ENCODE measurements around the gene PNKD. TPM values are rescaled to one million over a fixed set of nuclear protein-coding genes. Genes with fewer than 3 reads are reported as not detected.

PNKD gene
- total RNA-seq, 4 donors from 2014 or later: 40.3 to 74.1 (median 56.5) TPM

DNA sequence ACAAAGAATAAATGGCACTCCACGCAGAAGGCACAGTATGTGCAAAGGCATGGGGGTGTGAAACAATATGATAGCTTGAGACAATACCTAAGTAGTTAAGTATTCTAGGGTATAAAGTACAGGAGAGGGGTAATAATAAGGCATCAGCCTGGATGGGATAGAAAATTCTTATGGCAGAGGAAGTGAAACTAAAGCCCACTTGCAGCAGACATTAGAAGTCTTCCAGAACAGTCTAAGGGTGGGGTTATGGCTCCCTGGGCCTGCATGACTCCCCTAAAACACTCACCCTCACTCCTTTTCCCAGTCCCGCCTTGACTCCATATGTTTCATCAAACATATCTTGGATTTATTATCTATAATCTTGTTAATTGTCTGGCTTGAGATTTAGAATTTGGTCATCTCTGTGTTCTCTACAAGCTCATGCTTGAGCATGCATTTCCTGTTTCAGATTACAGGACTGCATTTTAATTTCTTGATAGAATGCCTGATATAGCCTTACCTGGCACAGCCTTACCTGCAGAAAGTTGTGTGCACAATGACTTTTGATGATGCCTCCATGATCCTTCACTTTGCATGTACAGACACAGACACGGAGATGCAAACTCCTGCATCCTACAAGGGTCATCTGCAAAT lies 50.5 kb downstream of the PNKD start:
- H3K4me1 ChIP-seq: peaks cover 17 to 29% (median 26%) of the 10 kb centered on the region in 4 donors
- intact Hi-C loops (cut with DNase I): loop anchor here (5.0 kb wide), 1 partner anchor 41 kb away; no protein-coding TSS in a partner anchor
- H3K27ac ChIP-seq (replicated peaks in 1 of 4): no peak overlapping the region
- no peak for TF ChIP-seq POLR2AphosphoS5 (IDR thresholded peaks at IDR 0.05)
- TF ChIP-seq POLR2A (IDR thresholded peaks at IDR 0.05; ENCODE audit: low read depth): no peak
- TF ChIP-seq, protein P1, sequence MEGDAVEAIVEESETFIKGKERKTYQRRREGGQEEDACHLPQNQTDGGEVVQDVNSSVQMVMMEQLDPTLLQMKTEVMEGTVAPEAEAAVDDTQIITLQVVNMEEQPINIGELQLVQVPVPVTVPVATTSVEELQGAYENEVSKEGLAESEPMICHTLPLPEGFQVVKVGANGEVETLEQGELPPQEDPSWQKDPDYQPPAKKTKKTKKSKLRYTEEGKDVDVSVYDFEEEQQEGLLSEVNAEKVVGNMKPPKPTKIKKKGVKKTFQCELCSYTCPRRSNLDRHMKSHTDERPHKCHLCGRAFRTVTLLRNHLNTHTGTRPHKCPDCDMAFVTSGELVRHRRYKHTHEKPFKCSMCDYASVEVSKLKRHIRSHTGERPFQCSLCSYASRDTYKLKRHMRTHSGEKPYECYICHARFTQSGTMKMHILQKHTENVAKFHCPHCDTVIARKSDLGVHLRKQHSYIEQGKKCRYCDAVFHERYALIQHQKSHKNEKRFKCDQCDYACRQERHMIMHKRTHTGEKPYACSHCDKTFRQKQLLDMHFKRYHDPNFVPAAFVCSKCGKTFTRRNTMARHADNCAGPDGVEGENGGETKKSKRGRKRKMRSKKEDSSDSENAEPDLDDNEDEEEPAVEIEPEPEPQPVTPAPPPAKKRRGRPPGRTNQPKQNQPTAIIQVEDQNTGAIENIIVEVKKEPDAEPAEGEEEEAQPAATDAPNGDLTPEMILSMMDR (IDR thresholded peaks at IDR 0.05): no peak
- TF ChIP-seq EP300 (IDR thresholded peaks at IDR 0.05): no peak
- DNase-seq (ENCODE audit: extremely low spot score): no peak
- no peaks in the 10 kb centered on the region for H3K9me3 ChIP-seq
- H3K36me3 ChIP-seq: no peaks in the 10 kb centered on the region
- H3K27me3 ChIP-seq: no peaks in the 10 kb centered on the region
- no peak overlapping the region for H3K4me3 ChIP-seq
- 94% methylated on average over 3 of the region's 3 CpGs for WGBS

GRCh38 chr2:218322768-218323525 lies 52.6 kb downstream of the PNKD start:
- no peak for DNase-seq (ENCODE audit: extremely low spot score)
- peak overlapping the region; percentile 67 to 83 (median 76) for H3K27ac ChIP-seq (replicated peaks in 1 of 4)
- no peaks in the 10 kb centered on the region for H3K27me3 ChIP-seq
- H3K4me1 ChIP-seq: peaks cover 17 to 31% (median 26%) of the 10 kb centered on the region in 4 donors
- TF ChIP-seq POLR2AphosphoS5 (IDR thresholded peaks at IDR 0.05) (no peak), EP300 (IDR thresholded peaks at IDR 0.05) (no peak), POLR2A (IDR thresholded peaks at IDR 0.05; ENCODE audit: low read depth) (no peak)
- TF ChIP-seq, protein P1 (IDR thresholded peaks at IDR 0.05): no peak
- H3K4me3 ChIP-seq: peak overlapping the region; percentile 79 to 94 (median 82)
- H3K9me3 ChIP-seq: no peaks in the 10 kb centered on the region
- intact Hi-C loops (cut with DNase I): loop anchor here (5.0 kb wide), 1 partner anchor 39 kb away; no protein-coding TSS in a partner anchor
- WGBS: under 1% methylated on average over 24 of the region's 69 CpGs
- no peaks in the 10 kb centered on the region for H3K36me3 ChIP-seq

DNA sequence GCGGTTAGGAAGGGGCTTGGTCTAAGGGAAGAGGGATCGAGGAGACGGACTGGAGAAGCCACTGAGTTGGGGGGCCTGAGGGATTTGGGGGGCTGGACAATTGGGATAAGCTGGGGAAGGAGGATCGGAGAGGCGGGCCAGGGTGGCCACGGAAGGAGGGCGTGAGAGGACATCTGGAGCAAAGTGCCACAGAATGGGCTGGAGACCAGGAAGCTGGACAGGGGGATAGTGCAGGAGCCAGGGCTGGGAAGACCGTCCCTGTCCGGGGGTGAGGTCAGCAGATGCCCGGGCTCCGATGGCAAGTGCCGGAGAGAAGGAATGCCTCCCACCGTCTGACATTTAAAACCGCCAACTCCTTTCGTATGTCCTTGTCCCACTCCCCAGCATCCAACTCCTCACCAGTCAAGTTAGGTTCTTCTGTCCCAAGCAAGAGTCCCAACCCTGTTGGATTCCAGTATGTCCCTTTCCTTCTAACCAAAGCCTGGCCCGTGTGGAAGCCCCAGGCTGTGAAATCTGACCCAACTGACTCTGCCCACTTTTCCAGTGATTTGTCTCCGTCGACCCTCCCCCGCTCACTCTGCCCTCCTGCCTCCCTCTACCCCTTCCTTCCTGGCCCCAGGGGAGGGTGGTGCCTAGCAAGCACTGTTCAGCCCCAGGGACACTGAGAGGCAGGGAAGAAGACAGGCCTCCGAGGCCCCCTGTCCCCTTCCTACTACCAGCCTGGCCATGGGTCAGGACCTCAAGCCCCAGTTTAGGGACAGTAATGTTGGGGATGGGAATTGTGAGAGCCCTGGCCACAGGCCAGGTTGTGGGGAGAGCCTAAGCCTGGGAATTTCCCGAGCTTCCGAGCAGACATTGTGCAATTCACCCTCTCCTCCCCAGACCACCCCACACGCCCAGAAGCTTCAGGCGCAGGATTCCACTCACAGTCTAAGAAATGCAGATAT lies 53.5 kb downstream of the PNKD start:
- H3K27me3 ChIP-seq: no peaks in the 10 kb centered on the region
- TF ChIP-seq POLR2A (IDR thresholded peaks at IDR 0.05; ENCODE audit: low read depth) (no peak), POLR2AphosphoS5 (IDR thresholded peaks at IDR 0.05) (no peak), EP300 (IDR thresholded peaks at IDR 0.05) (no peak)
- TF ChIP-seq, protein P1 (IDR thresholded peaks at IDR 0.05): no peak
- DNase-seq (ENCODE audit: extremely low spot score): peak; percentile 91
- H3K36me3 ChIP-seq: no peaks in the 10 kb centered on the region
- peaks cover 17 to 31% (median 26%) of the 10 kb centered on the region in 4 donors for H3K4me1 ChIP-seq
- 17% methylated on average over 20 of the region's 24 CpGs for WGBS
- no peaks in the 10 kb centered on the region for H3K9me3 ChIP-seq
- intact Hi-C loops (cut with DNase I): loop anchor here (5.0 kb wide), 1 partner anchor 39 kb away; no protein-coding TSS in a partner anchor
- H3K27ac ChIP-seq (replicated peaks in 1 of 4): peak overlapping the region; percentile 67 to 83 (median 76)
- H3K4me3 ChIP-seq: peak overlapping the region; percentile 79 to 94 (median 82)

DNA sequence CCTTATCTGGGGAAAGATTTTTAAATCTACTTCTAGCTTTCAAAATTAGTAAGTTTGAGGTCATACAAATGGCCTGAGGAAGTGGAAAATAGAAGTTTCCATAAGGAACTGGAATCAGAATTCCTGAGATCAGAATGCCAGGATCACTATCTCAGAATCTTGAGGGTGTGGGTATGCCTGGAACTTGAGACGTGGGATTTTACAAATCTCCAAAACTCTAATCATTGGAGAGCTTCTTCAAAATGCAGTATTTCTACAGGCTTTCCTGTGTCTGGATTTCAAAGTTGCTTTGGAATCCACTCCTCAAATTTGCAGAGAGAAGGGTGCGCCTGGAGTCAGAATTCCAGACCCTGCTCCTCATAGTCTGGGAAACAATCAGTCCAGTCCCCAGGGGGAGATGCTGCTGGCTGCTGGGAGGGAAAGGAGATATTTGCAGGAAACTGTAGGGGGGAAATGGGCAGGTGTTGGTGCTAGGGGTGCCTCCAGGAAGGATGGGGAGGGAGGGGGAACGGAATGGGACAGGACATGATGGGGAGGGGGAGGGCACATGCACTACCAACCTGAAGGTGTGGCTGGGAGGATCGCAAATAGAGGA lies 55.3 kb downstream of the PNKD start:
- WGBS: 80% methylated on average over 4 of the region's 4 CpGs
- DNase-seq (ENCODE audit: extremely low spot score): no peak
- peaks cover 17 to 31% (median 26%) of the 10 kb centered on the region in 4 donors for H3K4me1 ChIP-seq
- no peaks in the 10 kb centered on the region for H3K36me3 ChIP-seq
- no peaks in the 10 kb centered on the region for H3K27me3 ChIP-seq
- H3K27ac ChIP-seq (replicated peaks in 1 of 4): no peak overlapping the region
- intact Hi-C loops (cut with DNase I): no loop called here
- H3K9me3 ChIP-seq: no peaks in the 10 kb centered on the region
- TF ChIP-seq POLR2AphosphoS5 (IDR thresholded peaks at IDR 0.05) (no peak), EP300 (IDR thresholded peaks at IDR 0.05) (no peak)
- H3K4me3 ChIP-seq: no peak overlapping the region

All from esophagus muscularis mucosa (tissue), 4 donors.